Pancreas (tissue), 10 donors: ENCODE measurements around the gene CBFB. TPM values are rescaled to one million over a fixed set of nuclear protein-coding genes. Genes with fewer than 3 reads are reported as not detected.

Source experiments
- ATAC-seq, 4 donors: fragments of 200-7000 bp; cut with Tn5 transposase; one replicate each; pipeline versions ENCODE4 v1.8.0 to v1.9.1; 2020; ENCODE audit warnings: mild to moderate bottlenecking in 4 of 4, moderate library complexity in 4 of 4
- DNase-seq, 6 donors: peaks; one replicate each; pipeline ENCODE4 v3.0.0-alpha.2; 2020
- FAIRE-seq: peaks from 2 replicates; lab custom pipeline; 2012; peaks lifted over from hg19 to GRCh38; lab: Jason Lieb, UNC
- H3K27ac ChIP-seq, 4 donors: fragments of 200-600 bp; sonication (generic); 1 replicate in 3 of 4; 2 replicates in 1 of 4; pipeline versions ENCODE4 v1.5.0 to v1.8.0; 2020
- H3K27me3 ChIP-seq, 4 donors: fragments of 200-600 bp; one replicate each; pipeline ENCODE4 v1.8.0; 2021
- H3K36me3 ChIP-seq, 3 donors: fragments of 200-600 bp; sonication (generic) in 1 of 3; one replicate each; pipeline versions ENCODE4 v1.5.0 to v1.8.0; 2020 to 2021
- H3K4me1 ChIP-seq, 3 donors: fragments of 200-600 bp; one replicate each; pipeline ENCODE4 v1.8.0; 2021
- H3K4me3 ChIP-seq, 4 donors: fragments of 200-600 bp; sonication (generic) in 2 of 4; one replicate each; pipeline versions ENCODE4 v1.5.0 to v1.8.0; 2020 to 2021
- H3K9me3 ChIP-seq, 4 donors: fragments of 200-600 bp; one replicate each; pipeline ENCODE4 v1.8.0; 2021
- CTCF ChIP-seq, 4 donors: fragments of 200-600 bp; sonication (generic) in 3 of 4; IDR thresholded peaks; one replicate each; pipeline versions ENCODE4 v1.5.0 to v1.8.0; 2021; ENCODE audit warnings: antibody characterized with exemption in 4 of 4
- WGBS, 2 donors: extraction: QIAGEN DNeasy Blood & Tissue Kit; methylation state at CpG; one replicate each; pipeline ENCODE4 v1.1.7; 2013; 5-methylcytosine and 5-hydroxymethylcytosine counted together
- intact Hi-C, 3 donors: fragments of 100-400 bp; cut with DNase I; formaldehyde crosslinking; loops; one replicate each; pipeline versions ENCODE4 v1.11.1 to v1.14.2; 2022
- polyA plus RNA-seq, 2 donors: library from polyadenylated mRNA; stranded (reverse); fragments of 200-250 nt; gene quantifications; one replicate each; pipeline ENCODE4 v1.2.3, GENCODE V29; 2013
- total RNA-seq, 6 donors: library from RNA; stranded (reverse); fragmentation: NEBNext Ultra II Directional in 4 of 6; extraction: Animal tissue kit (Norgen Biotek cat#: 25700) in 4 of 6; gene quantifications; one replicate each; pipeline versions ENCODE4 v1.2.1 to v1.2.4, GENCODE V29; 2021 to 2023
- donor health status: healthy with polysubstance abuse.
- donor health status: DM: no; HTN: no; CAD: no; lungs with moderate emphysema.
- donor health status: DM: no; HTN: no; CAD: no.
- donor health status: control.
- donor health status: control.
- donor health status: Bipolar disorder and iron deficiency.
- donor health status: DM: yes; HTN: yes; CAD: no.
- donor health status: DM: no; HTN: no; CAD: no.
- donor health status: DM: no; HTN: no; CAD: no.
- donor health status: DM: yes; HTN: yes; CAD: no.

CBFB gene
- total and polyA plus RNA-seq, 8 donors = 11.5 to 27.0 (median 19.6) TPM

GRCh38 chr16:67019171-67019570 is 9.8 kb upstream of the CBFB start:
- peak in 1 of 6 donors; percentile 3 for DNase-seq
- no peak for ATAC-seq
- no peak for TF ChIP-seq CTCF (IDR thresholded peaks at IDR 0.05)
- no peaks in the 10 kb centered on the region for H3K27me3 ChIP-seq
- H3K4me1 ChIP-seq = peaks cover 0 to 7% (median 5%) of the 10 kb centered on the region in 3 donors
- H3K4me3 ChIP-seq = no peak overlapping the region
- H3K36me3 ChIP-seq = no peaks in the 10 kb centered on the region
- WGBS, 2 donors = 62 to 79% methylated on average over 8 of the region's 8 CpGs
- intact Hi-C loops = loop anchor here in 1 of 3 donors (5.0 to 10.0 kb wide), 2 partner anchors 138 to 166 kb away; partner anchors contain the start of genes FBXL8, MATCAP1 and TRADD
- FAIRE-seq = no peak
- H3K9me3 ChIP-seq = no peaks in the 10 kb centered on the region
- no peak overlapping the region for H3K27ac ChIP-seq

GRCh38 chr16:67021321-67021720 is 7.6 kb upstream of the CBFB start:
- no peak for ATAC-seq
- FAIRE-seq = no peak
- Histone ChIP-seq H3K4me1 (peaks cover 0 to 7% (median 5%) of the 10 kb centered on the region in 3 donors), H3K9me3 (no peaks in the 10 kb centered on the region), H3K36me3 (no peaks in the 10 kb centered on the region), H3K4me3 (no peak overlapping the region), H3K27me3 (no peaks in the 10 kb centered on the region), H3K27ac (no peak overlapping the region)
- TF ChIP-seq CTCF (IDR thresholded peaks at IDR 0.05) = no peak
- DNase-seq = peak in 2 of 6 donors; percentile 0 to 4
- 84 to 90% methylated on average over 3 of the region's 3 CpGs for WGBS, 2 donors
- intact Hi-C loops = no loop called here

GRCh38 chr16:67022531-67023214 is 6.3 kb upstream of the CBFB start:
- peak in 2 of 4 donors; percentile 13 to 51 for ATAC-seq
- DNase-seq = peak in 2 of 6 donors; percentile 3 to 8
- Histone ChIP-seq H3K4me1 (peaks cover 0 to 7% (median 5%) of the 10 kb centered on the region in 3 donors), H3K4me3 (no peak overlapping the region), H3K9me3 (no peaks in the 10 kb centered on the region), H3K36me3 (no peaks in the 10 kb centered on the region), H3K27ac (peak overlapping the region in 1 of 4 donors; percentile 16), H3K27me3 (no peaks in the 10 kb centered on the region)
- TF ChIP-seq CTCF (IDR thresholded peaks at IDR 0.05) = no peak
- no peak for FAIRE-seq
- intact Hi-C loops = no loop called here
- 26 to 27% methylated on average over 4 of the region's 4 CpGs for WGBS, 2 donors

- ATAC-seq (no peak), FAIRE-seq (no peak), DNase-seq (peak in 2 of 6 donors; percentile 3 to 6)
- Histone ChIP-seq H3K9me3 (no peaks in the 10 kb centered on the region), H3K27ac (no peak overlapping the region), H3K27me3 (no peaks in the 10 kb centered on the region), H3K4me1 (peaks cover 0 to 10% (median 5%) of the 10 kb centered on the region in 3 donors), H3K4me3 (no peak overlapping the region), H3K36me3 (no peaks in the 10 kb centered on the region)
- intact Hi-C loops = no loop called here
- TF ChIP-seq CTCF (IDR thresholded peaks at IDR 0.05) = no peak
- 98 to 100% methylated on average over 1 of the region's 1 CpG for WGBS, 2 donors
These were observed 5.3 kb upstream of the CBFB start for GRCh38 chr16:67023689-67024088.
